OCI-LY7 (cell line): ENCODE measurements around the gene GIPR. TPM values are rescaled to one million over a fixed set of nuclear protein-coding genes. Genes with fewer than 3 reads are reported as not detected.
"Not testable (repeated sequence)": the region's sequence is repeated elsewhere in the genome, so short reads cannot be mapped to it uniquely, and the experiment has no call there.

Experiments used
- BruUV-seq: library from RNA; stranded (reverse); fragments of 400-500 nt; replicated peaks from 2 replicates; lab custom pipeline; 2021; lab: Mats Ljungman, UMichigan
- CTCF ChIA-PET: fragments of 300-600 bp; sonication (Branson Sonifier 250); formaldehyde crosslinking; loops from one replicate; lab custom pipeline; 2022; ENCODE audit warnings: antibody characterized with exemption; ENCODE audit not compliant: unreplicated experiment; lab: Charles Lee
- POLR2A ChIA-PET: fragments of 300-600 bp; sonication (Branson Sonifier 250); formaldehyde crosslinking; loops from one replicate; lab custom pipeline; 2022; ENCODE audit warnings: antibody characterized with exemption; lab: Charles Lee
- DNase-seq: peaks from one replicate; pipeline ENCODE4 v3.0.0-alpha.2; 2015; ENCODE audit warnings: low spot score
- H2AFZ ChIP-seq: fragments of 200-600 bp; sonication (generic), shearing (Covaris generic); 2 replicates; pipeline ENCODE4 v1.6.1; 2014; ENCODE audit warnings: mild to moderate bottlenecking, antibody characterized with exemption, low read length, moderate library complexity
- H3K27ac ChIP-seq: fragments of 200-600 bp; sonication (generic); 2 replicates; pipeline ENCODE4 v1.5.1; 2014; ENCODE audit warnings: mixed run types, low read depth, mild to moderate bottlenecking, moderate library complexity, low read length, inconsistent platforms; ENCODE audit not compliant: poor library complexity, severe bottlenecking
- H3K36me3 ChIP-seq: fragments of 200-600 bp; sonication (generic); 2 replicates; pipeline ENCODE4 v1.6.1; 2014; ENCODE audit warnings: mild to moderate bottlenecking, antibody characterized with exemption, low read length, moderate library complexity, mixed read lengths; ENCODE audit not compliant: insufficient read depth
- H3K4me1 ChIP-seq: fragments of 200-600 bp; sonication (generic); 2 replicates; pipeline ENCODE4 v1.5.1; 2014; ENCODE audit warnings: mild to moderate bottlenecking, low read length; ENCODE audit not compliant: insufficient read depth, poor library complexity, severe bottlenecking
- H3K4me2 ChIP-seq: fragments of 200-600 bp; sonication (generic); 2 replicates; pipeline ENCODE4 v1.6.1; 2014; ENCODE audit warnings: mild to moderate bottlenecking, low read length
- H3K4me3 ChIP-seq: fragments of 200-600 bp; sonication (generic); 2 replicates; pipeline ENCODE4 v1.5.1; 2014; ENCODE audit warnings: mild to moderate bottlenecking, low read depth, low read length; ENCODE audit not compliant: poor library complexity, severe bottlenecking
- H3K79me2 ChIP-seq: fragments of 200-600 bp; sonication (generic); 2 replicates; pipeline ENCODE4 v1.6.1; 2016; ENCODE audit warnings: low read depth, mild to moderate bottlenecking, low read length, moderate library complexity, mixed read lengths; ENCODE audit not compliant: insufficient read depth
- H3K9me2 ChIP-seq: fragments of 200-600 bp; sonication (generic); 2 replicates; pipeline ENCODE4 v1.6.1; 2016; ENCODE audit warnings: mild to moderate bottlenecking, low read length, mixed read lengths; ENCODE audit not compliant: insufficient read depth
- H3K9me3 ChIP-seq: fragments of 200-600 bp; sonication (generic); 2 replicates; pipeline ENCODE4 v1.6.1; 2014; ENCODE audit warnings: mild to moderate bottlenecking, mixed run types, low read length, mixed read lengths
- H4K20me1 ChIP-seq: fragments of 200-600 bp; sonication (generic); 2 replicates; pipeline ENCODE4 v1.6.1; 2014; ENCODE audit warnings: mild to moderate bottlenecking, antibody characterized with exemption, low read length, moderate library complexity, mixed read lengths; ENCODE audit not compliant: insufficient read depth
- EZH2phosphoT487 ChIP-seq: fragments of 200-600 bp; sonication (generic); IDR thresholded peaks from 2 replicates; pipeline ENCODE4 v1.6.1; 2018; ENCODE audit warnings: low read depth, borderline replicate concordance, mild to moderate bottlenecking, mixed run types, antibody characterized with exemption, low read length, moderate library complexity, mixed read lengths
- intact Hi-C: fragments of 100-400 bp; cut with micrococcal nuclease; formaldehyde crosslinking; loops from one replicate; pipeline ENCODE4 v1.10.0; 2022; ENCODE audit not compliant: unreplicated experiment
- total RNA-seq, 2 experiments: library from RNA; depleted of rRNA in 1 of 2; stranded (reverse); fragments of >200 nt in 1 of 2; shearing (Covaris generic) in 1 of 2; gene quantifications; 2 replicates each; pipeline ENCODE4 v1.2.3, GENCODE V29; 2014 to 2022
- TF ChIP-seq, protein P1 (sequence below): fragments of 200-600 bp; sonication (generic); conservative IDR thresholded peaks from 2 replicates; pipeline ENCODE4 v1.5.1; 2014; ENCODE audit warnings: mild to moderate bottlenecking, antibody characterized with exemption, low read length, moderate library complexity, mixed read lengths

Gene GIPR
- total RNA-seq, 2 experiments from 2014 or later = 7.9 to 23.3 TPM

DNA sequence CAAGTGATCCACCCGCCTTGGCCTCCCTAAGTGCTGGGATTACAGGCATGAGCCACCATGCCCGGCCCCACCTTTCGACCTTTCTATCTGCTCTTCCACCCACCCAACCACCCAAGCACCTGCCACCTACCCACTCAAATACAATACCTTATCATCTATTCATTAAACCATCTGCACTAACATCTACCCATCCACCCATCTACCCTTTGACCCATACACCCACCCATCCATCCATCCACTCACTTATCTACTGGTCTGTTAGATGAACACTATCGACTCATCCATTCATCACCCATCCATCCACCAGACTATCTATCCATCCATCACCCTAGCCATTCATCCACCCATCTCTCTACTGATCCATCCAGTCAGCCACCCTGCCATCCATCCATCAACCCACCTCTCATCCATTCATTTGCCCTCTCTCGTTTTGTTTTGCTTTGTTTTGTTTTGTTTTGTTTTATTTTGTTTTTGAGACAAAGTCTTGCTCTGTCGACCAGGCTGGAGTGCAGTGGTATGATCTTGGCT, 46.0 kb upstream of the GIPR start:
- no TSS peak for BruUV-seq
- no peak for TF ChIP-seq EZH2phosphoT487
- TF ChIP-seq, protein P1, sequence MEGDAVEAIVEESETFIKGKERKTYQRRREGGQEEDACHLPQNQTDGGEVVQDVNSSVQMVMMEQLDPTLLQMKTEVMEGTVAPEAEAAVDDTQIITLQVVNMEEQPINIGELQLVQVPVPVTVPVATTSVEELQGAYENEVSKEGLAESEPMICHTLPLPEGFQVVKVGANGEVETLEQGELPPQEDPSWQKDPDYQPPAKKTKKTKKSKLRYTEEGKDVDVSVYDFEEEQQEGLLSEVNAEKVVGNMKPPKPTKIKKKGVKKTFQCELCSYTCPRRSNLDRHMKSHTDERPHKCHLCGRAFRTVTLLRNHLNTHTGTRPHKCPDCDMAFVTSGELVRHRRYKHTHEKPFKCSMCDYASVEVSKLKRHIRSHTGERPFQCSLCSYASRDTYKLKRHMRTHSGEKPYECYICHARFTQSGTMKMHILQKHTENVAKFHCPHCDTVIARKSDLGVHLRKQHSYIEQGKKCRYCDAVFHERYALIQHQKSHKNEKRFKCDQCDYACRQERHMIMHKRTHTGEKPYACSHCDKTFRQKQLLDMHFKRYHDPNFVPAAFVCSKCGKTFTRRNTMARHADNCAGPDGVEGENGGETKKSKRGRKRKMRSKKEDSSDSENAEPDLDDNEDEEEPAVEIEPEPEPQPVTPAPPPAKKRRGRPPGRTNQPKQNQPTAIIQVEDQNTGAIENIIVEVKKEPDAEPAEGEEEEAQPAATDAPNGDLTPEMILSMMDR = no peak
- no peak overlapping the region for H2AFZ ChIP-seq
- H3K27ac ChIP-seq = no peak overlapping the region
- intact Hi-C loops = no loop called here
- no peaks in the 10 kb centered on the region for H4K20me1 ChIP-seq
- no peaks in the 10 kb centered on the region for H3K9me3 ChIP-seq
- DNase-seq = no peak
- no peak overlapping the region for H3K4me2 ChIP-seq
- H3K4me3 ChIP-seq = no peak overlapping the region
- CTCF ChIA-PET = no interaction called here
- no peaks in the 10 kb centered on the region for H3K9me2 ChIP-seq
- POLR2A ChIA-PET = no interaction called here
- no peaks in the 10 kb centered on the region for H3K4me1 ChIP-seq
- no peaks in the 10 kb centered on the region for H3K79me2 ChIP-seq
- peaks cover 22% of the 10 kb centered on the region for H3K36me3 ChIP-seq

DNA sequence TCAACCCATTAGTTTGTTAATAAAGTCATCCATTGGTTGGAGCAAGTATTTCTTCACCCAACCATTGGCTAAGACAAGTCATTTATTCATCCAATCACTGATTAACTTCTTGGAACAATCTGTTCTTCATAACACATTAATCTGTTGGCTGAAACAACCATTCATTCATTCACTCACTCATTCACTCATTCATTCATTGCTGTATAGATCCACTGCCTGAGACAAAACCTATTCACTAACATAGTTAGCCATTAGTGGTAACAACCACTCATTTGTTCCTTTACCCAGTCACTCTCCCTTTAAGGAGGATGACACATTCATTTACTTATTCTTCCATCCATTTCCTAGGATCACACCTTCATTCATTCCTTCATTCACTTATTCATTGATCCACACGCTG, 44.0 kb upstream of the GIPR start:
- Histone ChIP-seq H3K36me3 (peaks cover 17% of the 10 kb centered on the region), H3K9me2 (no peaks in the 10 kb centered on the region), H3K9me3 (no peaks in the 10 kb centered on the region), H4K20me1 (no peaks in the 10 kb centered on the region), H3K4me1 (no peaks in the 10 kb centered on the region), H3K27ac (no peak overlapping the region), H3K4me2 (no peak overlapping the region), H3K4me3 (no peak overlapping the region), H3K79me2 (no peaks in the 10 kb centered on the region), H2AFZ (no peak overlapping the region)
- TF ChIP-seq EZH2phosphoT487 = no peak
- TF ChIP-seq, protein P1 = no peak
- no TSS peak for BruUV-seq
- intact Hi-C loops = no loop called here
- POLR2A ChIA-PET = no interaction called here
- CTCF ChIA-PET = no interaction called here
- DNase-seq = no peak

DNA sequence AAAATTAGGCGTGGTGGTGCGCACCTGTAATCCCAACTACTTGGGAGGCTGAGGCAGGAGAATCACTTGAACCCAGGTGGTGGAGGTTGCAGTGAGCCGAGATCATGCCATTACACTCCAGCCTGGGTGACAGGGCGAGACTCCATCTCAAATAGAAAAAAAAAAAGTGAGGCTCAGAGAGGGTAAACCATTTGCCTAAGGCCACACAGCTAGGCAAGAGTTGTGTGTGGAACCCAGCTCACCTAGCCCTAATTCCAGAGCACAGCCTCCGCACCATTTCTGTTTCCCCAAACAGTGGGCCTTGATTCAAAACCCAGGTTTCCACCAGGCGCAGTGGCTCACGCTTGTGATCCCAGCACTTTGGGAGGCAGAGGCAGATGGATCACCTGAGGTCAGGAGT, 39.8 kb upstream of the GIPR start:
- H4K20me1 ChIP-seq, H3K4me3 ChIP-seq, H3K79me2 ChIP-seq, intact Hi-C loops, H3K9me3 ChIP-seq, CTCF ChIA-PET, H3K4me2 ChIP-seq, DNase-seq, H3K4me1 ChIP-seq, H2AFZ ChIP-seq, H3K27ac ChIP-seq, BruUV-seq, H3K9me2 ChIP-seq: not testable (repeated sequence)
- POLR2A ChIA-PET = interaction anchor here (0.7 kb wide), 1 partner anchor 123 kb away, joined by 3 read pairs; no protein-coding TSS in a partner anchor
- H3K36me3 ChIP-seq = peaks cover 15% of the 10 kb centered on the region
